ENCODE measurements around the gene SLC2A9.
"Not testable (repeated sequence)": the region's sequence is repeated elsewhere in the genome, so short reads cannot be mapped to it uniquely, and the experiment has no call there.

The SLC2A9 gene

DNA sequence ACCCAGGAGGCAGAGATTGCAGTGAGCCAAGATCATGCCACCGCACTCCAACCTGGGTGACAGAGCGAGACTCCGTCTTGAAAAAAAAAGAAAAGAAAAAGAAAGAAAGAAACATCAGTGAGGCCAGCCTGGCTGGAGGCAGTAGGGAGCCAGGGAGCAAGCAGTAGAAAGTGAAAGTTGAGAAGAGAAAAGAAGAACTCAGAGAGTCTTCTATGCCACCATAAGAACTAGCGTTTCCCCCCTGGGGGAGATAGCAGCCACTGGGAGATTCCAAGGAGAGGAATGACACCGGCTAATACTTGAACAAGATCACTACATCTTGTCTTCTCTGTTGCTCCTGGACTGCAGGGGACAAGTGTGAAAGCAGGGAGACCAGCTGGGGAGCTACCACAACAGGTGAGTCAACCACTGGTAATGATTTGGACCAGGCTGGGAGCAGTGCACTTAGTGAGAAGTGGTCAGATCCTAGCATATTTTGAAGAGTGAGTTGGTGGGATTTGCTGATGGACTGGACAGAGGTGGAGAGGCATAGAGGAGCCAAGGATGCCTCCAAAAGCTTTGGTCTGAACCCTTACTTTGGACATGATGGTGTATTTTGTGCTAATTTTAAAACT lies 33.4 kb downstream of the SLC2A9 start:
- DNase-seq (ENCODE audit: insufficient read length, low spot score) (no peak), FAIRE-seq (no peak)
- TF ChIP-seq, protein P1, sequence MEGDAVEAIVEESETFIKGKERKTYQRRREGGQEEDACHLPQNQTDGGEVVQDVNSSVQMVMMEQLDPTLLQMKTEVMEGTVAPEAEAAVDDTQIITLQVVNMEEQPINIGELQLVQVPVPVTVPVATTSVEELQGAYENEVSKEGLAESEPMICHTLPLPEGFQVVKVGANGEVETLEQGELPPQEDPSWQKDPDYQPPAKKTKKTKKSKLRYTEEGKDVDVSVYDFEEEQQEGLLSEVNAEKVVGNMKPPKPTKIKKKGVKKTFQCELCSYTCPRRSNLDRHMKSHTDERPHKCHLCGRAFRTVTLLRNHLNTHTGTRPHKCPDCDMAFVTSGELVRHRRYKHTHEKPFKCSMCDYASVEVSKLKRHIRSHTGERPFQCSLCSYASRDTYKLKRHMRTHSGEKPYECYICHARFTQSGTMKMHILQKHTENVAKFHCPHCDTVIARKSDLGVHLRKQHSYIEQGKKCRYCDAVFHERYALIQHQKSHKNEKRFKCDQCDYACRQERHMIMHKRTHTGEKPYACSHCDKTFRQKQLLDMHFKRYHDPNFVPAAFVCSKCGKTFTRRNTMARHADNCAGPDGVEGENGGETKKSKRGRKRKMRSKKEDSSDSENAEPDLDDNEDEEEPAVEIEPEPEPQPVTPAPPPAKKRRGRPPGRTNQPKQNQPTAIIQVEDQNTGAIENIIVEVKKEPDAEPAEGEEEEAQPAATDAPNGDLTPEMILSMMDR (IDR thresholded peaks at IDR 0.05; ENCODE audit: insufficient read depth, missing control alignments) = no peak

DNA sequence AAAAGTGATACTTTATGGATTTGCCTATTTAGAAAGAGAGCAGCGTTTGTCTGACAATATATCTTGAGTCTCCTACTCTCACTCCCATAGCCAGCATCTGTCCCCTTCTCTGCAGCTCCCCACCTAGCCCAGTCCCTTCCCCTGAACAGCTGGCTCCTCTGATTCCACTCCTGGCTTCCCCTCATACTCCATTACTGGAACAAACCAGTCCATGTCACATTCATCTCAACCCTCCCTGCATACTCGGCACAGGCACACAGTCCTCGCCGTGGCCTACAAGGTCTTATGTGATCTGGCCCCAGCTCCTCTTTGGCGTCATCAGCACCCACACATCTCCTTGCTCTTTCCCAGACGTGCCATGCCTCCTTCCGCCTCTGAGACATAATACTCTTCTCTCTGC lies 36.7 kb downstream of the SLC2A9 start:
- TF ChIP-seq, protein P1 (IDR thresholded peaks at IDR 0.05; ENCODE audit: insufficient read depth, missing control alignments) = no peak
- FAIRE-seq (no peak), DNase-seq (ENCODE audit: insufficient read length, low spot score) (no peak)

DNA sequence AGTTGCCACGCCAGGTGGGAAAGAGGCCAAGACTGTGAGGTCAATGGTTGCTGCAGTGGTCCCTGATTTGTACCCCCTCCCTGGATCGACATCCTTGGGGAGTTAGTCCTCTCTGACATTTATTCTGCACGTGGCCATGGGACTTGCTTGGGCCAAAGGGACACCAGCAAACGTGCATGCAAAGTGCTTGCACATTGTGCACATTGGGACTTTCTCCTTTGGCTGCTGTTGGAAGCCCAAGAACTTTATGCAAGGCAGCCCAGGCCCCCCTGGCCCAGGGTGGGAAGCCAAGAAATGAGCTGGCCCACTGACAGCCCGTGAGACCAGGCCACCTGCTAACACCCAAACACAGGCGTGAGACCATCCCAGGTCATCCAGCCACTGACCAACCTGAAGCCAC lies 38.1 kb downstream of the SLC2A9 start:
- FAIRE-seq (no peak), DNase-seq (ENCODE audit: insufficient read length, low spot score) (no peak)
- TF ChIP-seq, protein P1 (IDR thresholded peaks at IDR 0.05; ENCODE audit: insufficient read depth, missing control alignments) = no peak

DNA sequence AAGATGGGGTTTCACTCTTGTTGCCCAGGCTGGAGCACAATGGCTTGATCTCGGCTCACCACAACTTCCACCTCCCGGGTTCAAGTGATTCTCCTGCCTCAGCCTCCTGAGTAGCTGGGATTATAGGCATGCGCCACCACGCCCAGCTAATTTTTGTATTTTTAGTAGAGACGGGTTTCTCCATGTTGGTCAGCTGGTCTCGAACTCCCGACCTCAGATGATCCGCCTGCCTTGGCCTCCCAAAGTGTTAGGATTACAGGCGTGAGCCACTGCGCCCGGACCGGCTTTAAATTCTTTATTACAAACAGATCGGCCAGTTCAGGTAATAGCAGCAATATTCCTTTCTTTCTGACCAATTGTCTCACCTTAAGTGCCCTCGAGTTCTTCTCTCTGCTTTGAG lies 39.4 kb downstream of the SLC2A9 start:
- DNase-seq (ENCODE audit: insufficient read length, low spot score); FAIRE-seq: not testable (repeated sequence)

DNA sequence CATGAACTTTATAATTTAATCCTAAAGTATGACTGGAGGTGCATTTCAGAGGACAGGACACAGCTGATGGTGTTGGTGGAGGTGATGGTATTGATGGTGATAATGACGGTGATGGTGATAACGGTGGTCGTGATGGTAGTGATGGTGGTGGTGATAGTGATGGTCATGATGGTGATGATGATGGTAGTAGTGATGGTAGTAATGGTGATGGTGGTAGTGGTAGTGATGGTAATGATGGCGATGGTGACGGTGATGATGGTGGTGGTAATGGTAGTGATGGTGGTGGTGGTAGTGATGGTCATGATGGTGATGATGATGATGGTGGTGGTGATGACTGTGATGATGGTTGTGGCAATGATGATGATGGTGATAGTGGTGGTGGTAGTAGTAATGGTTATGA lies 40.4 kb downstream of the SLC2A9 start:
- FAIRE-seq (no peak), DNase-seq (ENCODE audit: insufficient read length, low spot score) (no peak)
- TF ChIP-seq, protein P1 (IDR thresholded peaks at IDR 0.05; ENCODE audit: insufficient read depth, missing control alignments) = no peak

DNA sequence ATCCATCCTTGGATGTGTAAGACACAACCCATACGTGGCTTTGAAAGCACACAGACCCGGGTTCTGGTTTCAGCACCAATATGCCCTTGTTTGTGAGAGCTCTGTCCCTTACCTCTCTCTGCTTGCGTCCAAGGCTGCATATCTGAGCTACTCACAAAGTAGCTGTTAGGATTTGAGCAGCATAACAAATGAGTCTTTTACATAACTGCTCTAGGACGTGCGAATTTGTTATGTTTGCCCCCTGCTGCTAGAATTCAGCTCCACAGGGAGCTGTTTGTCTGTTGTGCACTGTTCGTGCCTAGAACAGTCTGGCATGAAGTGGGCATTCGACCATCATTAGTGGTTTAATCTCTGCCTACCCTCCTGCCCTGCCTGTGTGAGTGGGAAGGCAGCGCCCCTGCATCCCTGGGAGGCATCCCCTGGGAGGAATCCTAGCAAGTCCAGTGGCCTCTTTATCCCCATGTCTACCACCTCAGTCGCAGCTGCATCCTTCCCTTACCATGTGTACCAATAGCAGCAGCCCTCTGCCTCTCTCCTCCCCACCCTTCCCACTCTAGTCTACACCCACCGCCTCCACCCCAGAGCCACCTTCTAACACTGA lies 42.1 kb downstream of the SLC2A9 start:
- TF ChIP-seq, protein P1 (IDR thresholded peaks at IDR 0.05; ENCODE audit: insufficient read depth, missing control alignments) = no peak
- DNase-seq (ENCODE audit: insufficient read length, low spot score) (no peak), FAIRE-seq (no peak)

DNA sequence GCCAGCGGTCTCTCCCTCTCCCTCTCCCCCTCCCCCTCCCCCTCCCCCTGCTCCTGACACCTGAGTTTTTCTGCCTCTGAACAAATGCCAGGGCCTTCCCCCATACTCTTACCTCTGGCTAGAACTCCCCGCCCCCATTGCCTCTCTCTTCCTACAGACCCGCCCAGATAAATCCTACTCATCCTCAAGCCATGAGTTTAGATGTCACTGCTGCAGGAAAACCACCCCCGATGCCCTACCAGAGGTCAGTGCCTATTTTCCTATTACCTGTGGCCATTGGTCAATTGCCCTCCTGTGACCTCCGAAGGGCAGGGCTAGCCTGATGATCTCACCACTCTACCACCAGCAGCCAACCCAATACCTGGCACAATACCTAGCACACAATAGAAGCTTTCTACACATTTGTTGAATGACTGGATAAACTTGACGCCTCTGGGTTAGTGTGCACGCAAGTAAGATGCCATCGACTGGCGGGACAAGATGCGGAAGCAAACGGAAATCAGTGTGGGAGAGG lies 43.7 kb downstream of the SLC2A9 start:
- DNase-seq (ENCODE audit: insufficient read length, low spot score) = no peak
- FAIRE-seq = no peak
- TF ChIP-seq, protein P1 (IDR thresholded peaks at IDR 0.05; ENCODE audit: insufficient read depth, missing control alignments) = no peak
